Activated naive CD4-positive, alpha-beta T cell treated with anti-CD3 and anti-CD28 coated beads for 36 hours (primary cell): ENCODE results near the gene ANKRD44. TPM values are rescaled to one million over a fixed set of nuclear protein-coding genes. Genes with fewer than 3 reads are reported as not detected.
A peak's percentile ranks its signal among the peaks of the same experiment; 100 is the strongest.

Source experiments
- CTCF ChIA-PET: fragments of 350-600 bp; sonication (Branson Sonifier 250); formaldehyde crosslinking; loops from one replicate; lab custom pipeline; 2021; ENCODE audit warnings: antibody characterized with exemption; lab: Charles Lee
- DNase-seq: peaks from one replicate; pipeline ENCODE4 v3.0.0-alpha.2; 2020
- H3K27ac Mint-ChIP-seq: one replicate; pipeline ENCODE4 v1.8.0; 2021; ENCODE audit warnings: mild to moderate bottlenecking, mixed read lengths
- H3K27me3 Mint-ChIP-seq: one replicate; pipeline ENCODE4 v1.8.0; 2021; ENCODE audit warnings: low read depth, mixed read lengths
- H3K36me3 Mint-ChIP-seq: one replicate; pipeline ENCODE4 v1.8.0; 2021; ENCODE audit warnings: low read depth, mixed read lengths
- H3K4me1 Mint-ChIP-seq: one replicate; pipeline ENCODE4 v1.8.0; 2021; ENCODE audit warnings: low read depth, mixed read lengths
- H3K4me3 Mint-ChIP-seq: one replicate; pipeline ENCODE4 v1.8.0; 2021; ENCODE audit warnings: mild to moderate bottlenecking, moderate library complexity, mixed read lengths
- H3K9me3 Mint-ChIP-seq: one replicate; pipeline ENCODE4 v1.8.0; 2021; ENCODE audit warnings: mixed read lengths
- intact Hi-C: fragments of 100-400 bp; cut with micrococcal nuclease; formaldehyde crosslinking; loops from one replicate; pipeline ENCODE4 v1.15.1; 2023
- total RNA-seq, 2 experiments: library from RNA; stranded (reverse); gene quantifications; one replicate each; pipeline ENCODE4 v1.2.3, GENCODE V29; 2021

The ANKRD44 gene
- total RNA-seq, 2 experiments from 2014 or later, result 87.8 to 101 TPM

DNA sequence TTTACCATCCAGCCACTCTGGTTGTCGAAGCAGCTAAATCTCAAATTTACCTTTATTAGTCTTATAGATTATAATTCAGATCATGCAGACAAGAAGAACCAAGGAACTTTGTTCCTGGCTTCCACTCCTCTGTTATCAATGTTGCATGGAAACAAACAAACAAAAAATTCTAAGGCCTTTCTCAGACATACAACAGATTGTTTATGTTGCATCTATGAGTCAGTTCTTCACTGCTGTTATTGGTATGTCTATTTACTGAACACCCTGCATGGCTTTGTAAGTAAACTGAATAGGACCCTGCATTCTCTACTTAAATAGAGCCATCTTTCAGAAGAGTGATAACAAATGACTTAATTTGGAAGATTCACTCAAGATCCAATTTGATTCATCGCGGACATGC is 1.6 kb upstream of the ANKRD44 start:
- CTCF ChIA-PET, result interaction anchor here (0.6 to 6.9 kb wide), 10 partner anchors 9 to 199 kb away, joined by 3 to 66 read pairs (median 7); no protein-coding TSS in a partner anchor
- peaks cover 48% of the 10 kb centered on the region for H3K4me1 Mint-ChIP-seq

DNA sequence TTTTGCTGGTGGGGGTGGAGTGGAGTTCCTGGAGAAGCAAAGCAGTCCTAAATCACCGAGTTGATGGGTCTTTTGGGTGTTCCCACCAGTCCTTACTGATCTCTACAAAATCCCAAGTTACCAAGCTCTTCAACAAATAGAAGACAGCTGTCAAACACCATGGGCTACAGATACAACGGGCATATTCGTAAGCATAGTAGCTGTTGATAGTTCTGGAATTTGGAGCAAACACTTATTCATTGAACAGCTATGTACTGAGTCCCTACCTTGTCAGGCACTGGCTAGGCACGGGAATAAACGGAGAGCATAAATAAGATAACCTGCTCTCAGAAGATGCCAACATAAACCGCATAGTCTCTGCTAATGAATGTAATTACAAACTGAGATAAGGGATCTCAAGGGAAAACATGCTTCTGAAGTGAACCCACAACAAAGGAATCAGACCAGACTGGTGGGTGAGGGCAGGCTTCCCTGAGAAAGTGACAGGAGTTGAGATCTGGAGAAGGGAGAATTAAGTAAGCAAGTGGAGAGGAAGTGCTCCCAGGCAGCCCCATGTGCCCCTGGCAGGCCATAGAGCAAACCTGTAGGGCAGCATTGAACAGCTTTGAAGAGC is 947 bp upstream of the ANKRD44 start:
- H3K27ac Mint-ChIP-seq, result peak overlapping the region; percentile 87
- intact Hi-C loops, result loop anchor here (1.0 to 5.0 kb wide), 7 partner anchors 67 to 465 kb away; partner anchors contain the start of genes HSPE1 and PGAP1
- H3K27me3 Mint-ChIP-seq, result no peaks in the 10 kb centered on the region
- CTCF ChIA-PET, result interaction anchor here (0.6 to 6.9 kb wide), 23 partner anchors 9 to 198 kb away, joined by 3 to 66 read pairs (median 4); no protein-coding TSS in a partner anchor
- H3K4me3 Mint-ChIP-seq, result peak overlapping the region; percentile 75
- peaks cover 53% of the 10 kb centered on the region for H3K4me1 Mint-ChIP-seq
- H3K36me3 Mint-ChIP-seq, result peaks cover 9% of the 10 kb centered on the region
- no peaks in the 10 kb centered on the region for H3K9me3 Mint-ChIP-seq
- no peak for DNase-seq

More for the DNA sequence above, 1.6 kb upstream of the ANKRD44 start:
- Mint-ChIP-seq H3K9me3 (no peaks in the 10 kb centered on the region), H3K27ac (peak overlapping the region; percentile 87), H3K27me3 (no peaks in the 10 kb centered on the region), H3K4me3 (no peak overlapping the region), H3K36me3 (peaks cover 5% of the 10 kb centered on the region)
- DNase-seq, result no peak
- intact Hi-C loops, result loop anchor here (1.0 to 5.0 kb wide), 3 partner anchors 66 to 300 kb away; partner anchors contain the start of gene HSPE1

DNA sequence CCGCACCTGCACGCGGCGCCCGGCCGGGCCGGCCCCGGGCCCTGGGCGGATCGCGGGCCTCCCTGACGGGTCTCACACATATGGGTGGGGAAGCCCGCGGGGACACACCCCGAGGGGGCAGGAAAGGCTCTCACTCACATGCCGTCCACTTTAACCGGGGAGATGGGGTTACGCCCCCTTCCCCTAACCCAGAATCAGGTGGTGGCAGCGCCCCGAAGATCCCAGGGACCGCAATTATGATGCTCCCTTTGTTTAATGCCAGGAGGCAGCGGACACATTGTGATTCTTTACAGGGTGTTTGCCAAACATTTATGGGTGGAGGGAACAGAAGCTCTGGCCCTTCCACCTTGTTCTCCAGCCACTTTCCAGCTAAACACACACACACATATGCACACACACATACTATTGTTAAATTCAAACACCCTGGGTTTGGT is 424 bp upstream of the ANKRD44 start:
- H3K27ac Mint-ChIP-seq, result peak overlapping the region; percentile 87
- peaks cover 57% of the 10 kb centered on the region for H3K4me1 Mint-ChIP-seq
- H3K27me3 Mint-ChIP-seq, result no peaks in the 10 kb centered on the region
- CTCF ChIA-PET, result interaction anchor here (0.7 to 6.9 kb wide), 22 partner anchors 10 to 198 kb away, joined by 3 to 66 read pairs (median 4); no protein-coding TSS in a partner anchor
- no peaks in the 10 kb centered on the region for H3K9me3 Mint-ChIP-seq
- H3K4me3 Mint-ChIP-seq, result peak overlapping the region; percentile 75
- DNase-seq, result no peak
- peaks cover 9% of the 10 kb centered on the region for H3K36me3 Mint-ChIP-seq
- intact Hi-C loops, result loop anchor here (1.0 to 5.0 kb wide), 7 partner anchors 119 to 466 kb away; partner anchors contain the start of genes HSPE1 and PGAP1

DNA sequence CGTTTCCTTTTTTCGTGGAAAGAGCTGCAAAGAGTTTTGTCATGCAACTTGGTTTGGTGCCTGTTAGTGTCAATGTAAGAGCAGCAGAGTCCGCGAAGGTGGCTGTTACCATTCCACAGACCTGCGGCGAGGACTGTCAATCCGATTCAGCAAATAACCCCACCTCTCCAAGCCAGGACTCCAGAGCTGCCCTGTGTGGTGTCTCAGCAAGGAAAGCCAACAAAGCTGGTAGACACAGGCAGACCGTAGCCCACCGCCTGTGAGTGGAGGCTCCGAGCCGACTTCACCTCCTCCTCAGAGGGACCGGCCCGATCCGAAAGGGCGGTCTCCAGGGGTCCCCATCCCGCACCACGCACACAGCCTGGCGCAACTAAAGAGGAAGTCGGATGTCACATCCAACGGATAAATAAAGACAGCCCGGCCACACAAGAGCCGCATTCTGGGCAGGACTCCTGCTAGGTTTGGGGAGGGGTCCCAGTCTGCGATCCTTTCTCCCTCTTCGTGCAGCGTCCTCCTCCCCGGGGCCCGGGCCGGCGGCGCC is 819 bp downstream of the ANKRD44 start:
- peaks cover 12% of the 10 kb centered on the region for H3K36me3 Mint-ChIP-seq

DNA sequence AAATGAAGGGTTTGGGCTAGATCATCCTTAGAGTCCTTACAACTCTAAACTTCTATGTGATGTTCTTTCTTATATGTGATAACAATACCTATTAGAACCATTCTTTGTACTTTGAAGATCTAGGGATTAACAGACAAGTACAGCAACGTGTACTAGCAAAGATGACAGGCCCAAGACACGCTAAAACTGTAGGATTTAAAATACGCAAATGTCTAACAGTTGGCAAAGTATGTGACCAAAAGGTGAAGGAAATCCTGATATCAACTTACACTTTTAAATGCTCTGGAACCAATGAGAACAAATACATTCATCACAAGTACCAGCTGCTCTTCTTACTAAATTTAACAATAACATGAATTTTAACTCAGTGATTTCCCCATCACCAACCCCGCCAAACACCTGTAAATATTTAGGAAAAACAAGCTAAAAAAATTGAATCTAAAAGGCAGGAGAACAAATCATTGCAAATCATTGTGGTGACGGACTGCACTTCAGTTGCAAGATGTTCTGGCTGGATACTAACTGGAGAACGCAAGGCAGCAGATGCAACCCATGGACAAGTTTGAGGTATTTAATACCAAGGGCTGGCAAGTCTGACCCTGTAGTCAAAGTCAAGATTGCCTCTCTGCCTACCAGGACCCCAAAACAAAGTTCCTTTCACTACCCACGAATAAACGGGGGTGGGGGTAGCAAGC is 1.4 kb downstream of the ANKRD44 start:
- Mint-ChIP-seq H3K9me3 (no peaks in the 10 kb centered on the region), H3K36me3 (peaks cover 12% of the 10 kb centered on the region), H3K27ac (peak overlapping the region; percentile 96), H3K4me3 (peak overlapping the region; percentile 90), H3K27me3 (no peaks in the 10 kb centered on the region), H3K4me1 (peaks cover 57% of the 10 kb centered on the region)
- DNase-seq, result no peak
- CTCF ChIA-PET, result interaction anchor here (0.7 to 6.9 kb wide), 21 partner anchors 9 to 385 kb away, joined by 3 to 66 read pairs (median 4); no protein-coding TSS in a partner anchor
- intact Hi-C loops, result loop anchor here (1.0 to 10.0 kb wide), 9 partner anchors 12 to 696 kb away; no protein-coding TSS in a partner anchor

More for the DNA sequence above, 819 bp downstream of the ANKRD44 start:
- Mint-ChIP-seq H3K4me1 (peaks cover 58% of the 10 kb centered on the region), H3K27me3 (no peaks in the 10 kb centered on the region), H3K9me3 (no peaks in the 10 kb centered on the region), H3K27ac (peak overlapping the region; percentile 96), H3K4me3 (peak overlapping the region; percentile 90)
- peak; percentile 53 for DNase-seq
- CTCF ChIA-PET, result interaction anchor here (0.9 to 6.9 kb wide), 15 partner anchors 14 to 196 kb away, joined by 3 to 66 read pairs (median 5); no protein-coding TSS in a partner anchor
- intact Hi-C loops, result loop anchor here (1.0 to 10.0 kb wide), 12 partner anchors 17 to 695 kb away; partner anchors contain the start of genes HSPE1 and PGAP1

DNA sequence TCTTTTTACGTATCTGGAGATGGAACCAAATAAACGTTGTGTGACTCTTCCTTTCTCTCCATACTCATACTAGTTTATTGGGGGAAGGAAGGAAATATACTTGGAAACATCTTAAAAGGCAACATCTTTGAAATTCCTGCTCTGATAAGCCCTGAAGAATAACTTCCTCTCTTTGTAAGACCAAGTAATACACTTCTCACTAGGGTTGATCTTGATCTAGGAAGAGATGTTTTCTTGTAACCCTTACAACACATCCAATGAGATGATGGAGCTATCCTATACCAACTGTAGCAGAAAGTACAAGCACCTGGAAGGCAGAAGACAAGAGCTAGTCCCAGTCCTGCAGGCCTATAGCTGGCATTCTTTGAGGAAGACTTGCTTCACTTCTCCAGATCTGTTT is 2.0 kb downstream of the ANKRD44 start:
- Mint-ChIP-seq H3K4me3 (peak overlapping the region; percentile 90), H3K36me3 (peaks cover 12% of the 10 kb centered on the region), H3K9me3 (no peaks in the 10 kb centered on the region), H3K27me3 (no peaks in the 10 kb centered on the region), H3K27ac (peak overlapping the region; percentile 96), H3K4me1 (peaks cover 56% of the 10 kb centered on the region)
- CTCF ChIA-PET, result interaction anchor here (0.6 to 6.9 kb wide), 19 partner anchors 9 to 384 kb away, joined by 3 to 66 read pairs (median 5); no protein-coding TSS in a partner anchor
- intact Hi-C loops, result loop anchor here (1.0 to 10.0 kb wide), 8 partner anchors 11 to 696 kb away; no protein-coding TSS in a partner anchor
- no peak for DNase-seq

DNA sequence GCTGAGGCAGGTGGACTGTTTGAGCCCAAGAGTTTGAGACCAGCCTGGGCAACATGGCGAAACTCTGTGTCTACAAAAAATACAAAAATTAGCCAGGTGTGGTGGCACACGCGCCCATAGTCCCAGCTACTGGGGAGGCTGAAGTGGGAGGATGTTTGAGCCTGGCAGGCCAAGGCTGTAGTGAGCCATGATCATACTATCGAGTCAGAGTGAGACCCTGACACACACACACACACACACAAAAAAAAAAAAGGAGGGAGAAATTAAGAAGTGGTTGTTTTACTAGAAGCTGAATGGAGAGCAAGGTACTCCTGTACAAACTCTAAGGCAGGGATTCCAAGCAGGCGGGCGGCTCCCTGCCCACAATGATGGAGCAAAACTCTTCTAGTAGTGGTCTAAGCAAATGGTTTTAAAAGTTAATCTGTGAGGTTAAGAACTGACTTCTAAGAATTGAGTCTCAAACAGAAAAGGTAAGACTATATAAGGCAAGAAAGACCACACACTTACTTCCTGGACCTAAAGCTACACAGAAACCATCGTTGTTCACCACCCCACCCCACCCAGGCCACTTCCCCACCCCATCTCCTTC is 2.6 kb downstream of the ANKRD44 start:
- CTCF ChIA-PET, result interaction anchor here (0.6 to 6.9 kb wide), 22 partner anchors 10 to 1139 kb away, joined by 3 to 66 read pairs (median 4); no protein-coding TSS in a partner anchor
- DNase-seq, result peak; percentile 70
- Mint-ChIP-seq H3K4me1 (peaks cover 54% of the 10 kb centered on the region), H3K36me3 (peaks cover 13% of the 10 kb centered on the region), H3K4me3 (peak overlapping the region; percentile 90), H3K27ac (peak overlapping the region; percentile 96), H3K9me3 (no peaks in the 10 kb centered on the region), H3K27me3 (no peaks in the 10 kb centered on the region)
- intact Hi-C loops, result loop anchor here (1.0 to 10.0 kb wide), 8 partner anchors 11 to 697 kb away; no protein-coding TSS in a partner anchor

DNA sequence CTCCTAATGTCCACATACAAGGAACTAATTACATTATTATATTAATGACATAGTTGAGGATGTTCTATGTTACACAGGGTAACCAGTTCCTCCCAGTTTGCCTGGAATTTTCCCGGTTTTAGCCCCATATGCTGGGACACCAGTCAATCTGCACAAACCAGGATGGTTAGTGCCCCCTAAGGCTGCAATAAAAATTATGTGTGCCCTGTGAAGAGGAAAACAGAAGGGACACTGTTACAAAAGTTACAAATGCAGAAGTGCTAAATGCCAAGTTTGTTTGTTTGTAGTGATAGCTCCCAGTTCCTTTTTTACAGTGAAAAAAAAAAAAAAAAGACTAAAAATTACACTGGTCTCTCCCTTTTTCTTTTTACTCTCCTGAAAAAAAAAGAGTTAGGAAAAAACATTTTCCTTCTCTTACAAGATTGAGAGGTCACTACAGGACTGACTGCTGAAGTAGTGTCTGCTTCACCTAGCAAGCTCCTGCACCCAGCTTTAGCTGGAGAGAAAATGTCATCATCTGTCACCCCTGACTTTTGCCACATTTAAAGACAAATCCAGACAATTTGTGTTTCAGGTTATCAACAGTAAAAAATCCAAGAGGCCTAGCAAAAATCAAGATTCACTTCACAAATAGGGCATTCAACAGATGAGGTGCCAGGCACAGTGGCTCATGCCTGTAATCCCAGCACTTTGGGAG is 3.2 kb downstream of the ANKRD44 start:
- no peaks in the 10 kb centered on the region for H3K9me3 Mint-ChIP-seq
- H3K36me3 Mint-ChIP-seq, result peaks cover 16% of the 10 kb centered on the region
- no peaks in the 10 kb centered on the region for H3K27me3 Mint-ChIP-seq
- intact Hi-C loops, result loop anchor here (10.0 kb wide), 2 partner anchors 587 to 697 kb away; no protein-coding TSS in a partner anchor
- H3K4me3 Mint-ChIP-seq, result peak overlapping the region; percentile 90
- peaks cover 54% of the 10 kb centered on the region for H3K4me1 Mint-ChIP-seq
- DNase-seq, result no peak
- peak overlapping the region; percentile 96 for H3K27ac Mint-ChIP-seq
- CTCF ChIA-PET, result interaction anchor here (0.6 to 6.9 kb wide), 16 partner anchors 10 to 1139 kb away, joined by 3 to 66 read pairs (median 4); no protein-coding TSS in a partner anchor

DNA sequence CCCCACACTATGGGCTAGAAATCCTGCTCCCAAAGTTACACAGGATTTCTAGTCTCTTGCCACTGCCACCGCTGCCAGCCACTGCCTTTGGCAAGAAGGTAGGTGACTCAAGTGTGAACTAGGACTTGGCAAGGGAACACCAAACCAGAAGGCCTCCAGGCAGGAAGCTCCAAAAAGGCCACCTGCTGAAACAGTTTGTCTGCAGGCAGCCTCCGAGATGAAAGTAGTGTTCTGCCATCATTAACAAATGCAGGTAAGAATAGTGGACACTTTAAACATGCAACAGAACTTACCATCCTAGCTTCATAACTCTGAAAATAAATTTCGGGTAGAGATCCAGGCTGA is 3.9 kb downstream of the ANKRD44 start:
- H3K36me3 Mint-ChIP-seq, result peaks cover 21% of the 10 kb centered on the region
- no peaks in the 10 kb centered on the region for H3K9me3 Mint-ChIP-seq
- H3K27ac Mint-ChIP-seq, result peak overlapping the region; percentile 96
- H3K4me1 Mint-ChIP-seq, result peaks cover 53% of the 10 kb centered on the region
- CTCF ChIA-PET, result interaction anchor here (0.9 to 6.9 kb wide), 6 partner anchors 12 to 193 kb away, joined by 4 to 66 read pairs (median 8); no protein-coding TSS in a partner anchor
- H3K4me3 Mint-ChIP-seq, result peak overlapping the region; percentile 77
- H3K27me3 Mint-ChIP-seq, result no peaks in the 10 kb centered on the region
- peak; percentile 64 for DNase-seq
- intact Hi-C loops, result loop anchor here (10.0 kb wide), 2 partner anchors 588 to 698 kb away; no protein-coding TSS in a partner anchor

DNA sequence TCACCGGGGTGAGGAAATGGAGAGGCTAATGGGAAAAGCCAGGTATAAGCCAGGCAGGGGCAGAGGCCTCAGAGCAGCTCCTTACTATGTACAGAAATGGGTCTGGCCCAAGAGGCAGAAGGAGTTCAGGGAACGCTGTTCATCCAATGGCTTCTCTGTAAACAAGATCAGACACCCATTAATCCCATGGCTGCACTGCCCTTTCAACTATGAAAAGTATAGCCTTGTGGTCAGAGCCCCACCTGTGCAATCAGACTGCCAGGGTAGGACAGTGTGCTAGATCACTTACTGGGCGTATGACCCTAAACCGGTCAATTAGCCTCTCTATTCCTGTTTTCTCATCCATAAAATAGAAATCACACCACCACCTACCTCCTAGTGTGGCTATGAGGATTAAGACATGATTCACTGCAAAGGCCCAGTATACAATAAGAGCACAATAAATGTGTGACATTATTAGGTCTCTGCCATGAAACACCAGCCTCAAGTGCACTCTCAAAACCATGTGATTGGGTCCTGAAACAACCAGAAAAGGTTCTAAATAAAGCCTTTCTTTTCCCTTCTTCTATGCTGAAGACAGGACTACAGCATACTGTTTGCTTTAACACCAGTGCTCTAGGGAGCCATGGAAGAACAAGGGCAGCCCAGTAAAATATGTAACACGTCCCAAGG is 4.4 kb downstream of the ANKRD44 start:
- CTCF ChIA-PET, result interaction anchor here (0.8 to 6.9 kb wide), 8 partner anchors 12 to 193 kb away, joined by 3 to 66 read pairs (median 7); no protein-coding TSS in a partner anchor

More for the DNA sequence above, 4.4 kb downstream of the ANKRD44 start:
- Mint-ChIP-seq H3K4me1 (peaks cover 53% of the 10 kb centered on the region), H3K27ac (peak overlapping the region; percentile 96), H3K4me3 (peak overlapping the region; percentile 77), H3K9me3 (no peaks in the 10 kb centered on the region), H3K36me3 (peaks cover 23% of the 10 kb centered on the region), H3K27me3 (no peaks in the 10 kb centered on the region)
- intact Hi-C loops, result loop anchor here (10.0 kb wide), 2 partner anchors 589 to 699 kb away; no protein-coding TSS in a partner anchor
- no peak for DNase-seq
